ENCODE measurements around the gene ZNF521.

Gene ZNF521

DNA sequence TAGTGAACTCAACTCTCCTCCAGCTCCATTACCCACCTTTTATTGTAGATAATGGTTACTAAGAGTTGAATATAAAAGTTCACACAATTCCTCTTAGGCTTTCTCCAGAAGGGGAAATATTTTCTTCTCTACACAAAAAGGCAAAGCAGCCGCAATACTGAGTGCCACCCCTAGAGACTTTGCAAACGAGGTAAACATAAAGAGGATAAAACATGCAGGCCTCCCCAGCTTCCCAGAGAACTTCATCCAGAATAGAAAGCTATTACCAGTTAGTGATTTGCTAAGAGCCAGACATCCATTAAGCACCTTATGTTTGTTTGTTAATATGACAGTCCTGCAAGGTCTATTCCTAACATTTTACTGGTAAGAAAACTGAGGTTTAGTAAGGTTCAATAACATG, 17.4 kb downstream of the ZNF521 start:
- Histone ChIP-seq H3K9me3 (ENCODE audit: insufficient read depth, low read depth, low read length) (no peaks in the 10 kb centered on the region), H3K4me1 (ENCODE audit: insufficient read depth, low read length) (peaks cover 11% of the 10 kb centered on the region; the same call in 1 of the 2 replicates), H3K27me3 (ENCODE audit: insufficient read depth, low read length) (no peaks in the 10 kb centered on the region), H3K9ac (ENCODE audit: low read depth, low read length) (no peak overlapping the region), H3K36me3 (ENCODE audit: insufficient read depth, low read depth, low read length) (no peaks in the 10 kb centered on the region), H3K4me3 (ENCODE audit: low read length) (no peak overlapping the region), H3K27ac (ENCODE audit: low read length) (no peak overlapping the region)

DNA sequence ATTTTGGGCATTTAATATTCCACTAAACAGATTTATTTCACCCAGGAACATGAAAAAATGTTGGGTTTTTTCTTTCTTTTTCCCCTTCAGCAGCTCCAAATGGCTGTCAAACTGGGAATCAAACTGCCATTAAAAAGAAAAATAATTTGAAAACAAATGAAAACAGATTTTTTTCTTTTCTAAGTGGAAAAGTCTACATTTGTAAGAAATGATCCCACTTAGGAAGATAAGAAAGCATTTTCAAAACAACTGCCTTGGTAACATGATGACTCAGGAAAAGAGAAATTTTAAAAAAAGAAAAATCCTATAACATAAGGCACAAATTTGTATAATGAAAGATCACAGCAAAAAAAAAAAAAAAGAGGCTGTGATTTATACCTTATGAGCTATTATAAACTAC, 20.0 kb downstream of the ZNF521 start:
- Histone ChIP-seq H3K36me3 (ENCODE audit: insufficient read depth, low read depth, low read length) (no peaks in the 10 kb centered on the region), H3K9ac (ENCODE audit: low read depth, low read length) (no peak overlapping the region), H3K4me1 (ENCODE audit: insufficient read depth, low read length) (peaks cover 11% of the 10 kb centered on the region; the same call in 1 of the 2 replicates), H3K9me3 (ENCODE audit: insufficient read depth, low read depth, low read length) (no peaks in the 10 kb centered on the region), H3K4me3 (ENCODE audit: low read length) (no peak overlapping the region), H3K27ac (ENCODE audit: low read length) (no peak overlapping the region), H3K27me3 (ENCODE audit: insufficient read depth, low read length) (no peaks in the 10 kb centered on the region)

DNA sequence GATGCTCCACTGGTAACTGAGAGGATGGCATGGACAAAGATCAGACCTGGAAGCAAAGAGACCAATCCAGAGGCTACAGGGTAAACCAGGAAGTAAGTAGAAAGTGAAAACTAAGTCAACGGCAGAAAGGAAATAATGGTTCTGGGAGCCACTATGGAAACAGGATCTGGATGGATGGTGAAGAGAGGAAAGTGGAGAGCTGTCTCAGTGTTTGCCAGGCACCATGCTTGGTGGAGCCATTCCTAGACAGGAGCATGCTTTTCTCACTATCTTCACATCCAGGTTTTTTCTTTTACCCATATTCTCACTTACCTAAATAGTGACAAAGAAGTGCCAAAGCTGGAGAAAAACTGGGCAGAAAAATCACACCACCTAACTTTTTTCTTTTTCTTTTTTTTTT, 22.2 kb downstream of the ZNF521 start:
- no peaks in the 10 kb centered on the region for H3K36me3 ChIP-seq (ENCODE audit: insufficient read depth, low read depth, low read length)
- no peak overlapping the region for H3K27ac ChIP-seq (ENCODE audit: low read length)
- H3K9me3 ChIP-seq (ENCODE audit: insufficient read depth, low read depth, low read length), result no peaks in the 10 kb centered on the region
- H3K4me3 ChIP-seq (ENCODE audit: low read length), result no peak overlapping the region
- H3K27me3 ChIP-seq (ENCODE audit: insufficient read depth, low read length), result no peaks in the 10 kb centered on the region
- no peak overlapping the region for H3K9ac ChIP-seq (ENCODE audit: low read depth, low read length)
- peaks cover 11% of the 10 kb centered on the region; the same call in 1 of the 2 replicates for H3K4me1 ChIP-seq (ENCODE audit: insufficient read depth, low read length)

DNA sequence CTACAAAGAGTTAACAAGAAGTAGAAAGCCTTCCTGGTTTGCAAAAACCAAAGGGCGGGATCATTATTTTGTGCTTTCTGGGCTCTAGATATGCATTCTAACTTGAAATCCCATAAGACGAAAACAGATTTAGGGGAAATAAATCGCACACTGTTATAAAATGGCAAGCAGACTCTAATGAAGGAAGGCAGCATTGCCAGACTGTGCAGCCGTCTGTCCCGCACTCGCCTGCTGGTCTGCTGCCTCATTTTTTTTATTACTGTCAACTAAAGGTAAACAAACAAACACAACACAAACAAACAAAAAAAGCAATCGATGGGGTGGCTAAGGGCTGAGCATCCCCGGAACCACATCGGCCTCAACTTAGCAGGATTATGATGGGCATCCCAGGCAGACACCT, 24.4 kb downstream of the ZNF521 start:
- peaks cover 14% of the 10 kb centered on the region; the same call in 1 of the 2 replicates for H3K4me1 ChIP-seq (ENCODE audit: insufficient read depth, low read length)
- H3K36me3 ChIP-seq (ENCODE audit: insufficient read depth, low read depth, low read length), result no peaks in the 10 kb centered on the region
- no peak overlapping the region for H3K27ac ChIP-seq (ENCODE audit: low read length)
- H3K9me3 ChIP-seq (ENCODE audit: insufficient read depth, low read depth, low read length), result no peaks in the 10 kb centered on the region
- no peak overlapping the region for H3K9ac ChIP-seq (ENCODE audit: low read depth, low read length)
- no peak overlapping the region for H3K4me3 ChIP-seq (ENCODE audit: low read length)
- H3K27me3 ChIP-seq (ENCODE audit: insufficient read depth, low read length), result no peaks in the 10 kb centered on the region

DNA sequence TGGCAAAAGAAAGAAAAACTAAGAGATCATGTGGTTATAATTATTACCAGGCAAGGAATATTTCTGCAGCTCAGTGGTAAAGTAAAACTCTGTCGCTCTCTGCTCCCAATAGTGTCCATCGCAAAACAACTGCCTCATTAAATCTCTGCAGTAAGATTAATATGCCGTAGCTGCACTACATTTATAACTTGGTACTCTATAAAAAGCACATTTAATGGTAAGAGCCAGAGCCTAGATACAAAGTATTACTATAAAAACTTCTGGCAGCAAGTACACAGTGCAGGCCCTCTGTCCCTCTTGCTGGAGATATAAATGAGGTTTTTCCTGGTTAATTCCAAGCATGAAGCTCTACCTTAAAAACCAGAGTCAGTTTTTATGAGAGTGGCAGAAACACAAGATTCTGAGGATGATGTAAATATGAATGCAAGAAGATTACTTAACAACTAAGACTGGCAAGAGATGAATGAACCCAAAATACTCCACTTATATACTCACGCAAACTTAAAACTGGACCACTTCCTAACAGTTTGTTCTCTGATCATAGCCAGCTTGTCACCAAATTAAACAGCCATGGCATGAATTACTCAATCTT, 25.5 kb downstream of the ZNF521 start:
- Histone ChIP-seq H3K4me1 (ENCODE audit: insufficient read depth, low read length) (peaks cover 13% of the 10 kb centered on the region; the same call in 1 of the 2 replicates), H3K9ac (ENCODE audit: low read depth, low read length) (no peak overlapping the region), H3K4me3 (ENCODE audit: low read length) (no peak overlapping the region), H3K27ac (ENCODE audit: low read length) (no peak overlapping the region), H3K27me3 (ENCODE audit: insufficient read depth, low read length) (no peaks in the 10 kb centered on the region), H3K36me3 (ENCODE audit: insufficient read depth, low read depth, low read length) (peaks cover 5% of the 10 kb centered on the region; the same call in 1 of the 2 replicates), H3K9me3 (ENCODE audit: insufficient read depth, low read depth, low read length) (no peaks in the 10 kb centered on the region)

DNA sequence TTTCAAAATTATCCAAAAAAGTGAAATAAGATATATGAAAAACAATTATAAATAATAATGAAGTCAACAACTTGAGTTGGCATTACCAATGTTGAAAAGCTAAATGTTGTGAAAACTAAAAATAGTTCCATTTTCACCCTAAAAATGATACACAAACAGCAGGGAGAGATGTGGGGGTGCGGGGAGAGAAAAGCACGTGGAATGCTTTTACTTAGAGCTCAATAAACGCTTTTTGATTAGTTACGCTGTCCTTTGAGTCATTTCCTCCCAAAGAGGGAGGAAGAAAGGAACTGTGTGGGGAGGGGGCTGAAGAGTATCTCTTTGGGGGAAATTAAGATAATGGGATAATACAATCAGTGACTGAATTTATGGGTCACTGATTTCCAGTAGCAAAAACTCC, 29.2 kb downstream of the ZNF521 start:
- no peaks in the 10 kb centered on the region for H3K9me3 ChIP-seq (ENCODE audit: insufficient read depth, low read depth, low read length)
- H3K27me3 ChIP-seq (ENCODE audit: insufficient read depth, low read length), result no peaks in the 10 kb centered on the region
- peaks cover 5% of the 10 kb centered on the region; the same call in 1 of the 2 replicates for H3K4me1 ChIP-seq (ENCODE audit: insufficient read depth, low read length)
- H3K9ac ChIP-seq (ENCODE audit: low read depth, low read length), result no peak overlapping the region
- no peak overlapping the region for H3K4me3 ChIP-seq (ENCODE audit: low read length)
- no peak overlapping the region for H3K27ac ChIP-seq (ENCODE audit: low read length)
- H3K36me3 ChIP-seq (ENCODE audit: insufficient read depth, low read depth, low read length), result peaks cover 18% of the 10 kb centered on the region; the same call in 1 of the 2 replicates

DNA sequence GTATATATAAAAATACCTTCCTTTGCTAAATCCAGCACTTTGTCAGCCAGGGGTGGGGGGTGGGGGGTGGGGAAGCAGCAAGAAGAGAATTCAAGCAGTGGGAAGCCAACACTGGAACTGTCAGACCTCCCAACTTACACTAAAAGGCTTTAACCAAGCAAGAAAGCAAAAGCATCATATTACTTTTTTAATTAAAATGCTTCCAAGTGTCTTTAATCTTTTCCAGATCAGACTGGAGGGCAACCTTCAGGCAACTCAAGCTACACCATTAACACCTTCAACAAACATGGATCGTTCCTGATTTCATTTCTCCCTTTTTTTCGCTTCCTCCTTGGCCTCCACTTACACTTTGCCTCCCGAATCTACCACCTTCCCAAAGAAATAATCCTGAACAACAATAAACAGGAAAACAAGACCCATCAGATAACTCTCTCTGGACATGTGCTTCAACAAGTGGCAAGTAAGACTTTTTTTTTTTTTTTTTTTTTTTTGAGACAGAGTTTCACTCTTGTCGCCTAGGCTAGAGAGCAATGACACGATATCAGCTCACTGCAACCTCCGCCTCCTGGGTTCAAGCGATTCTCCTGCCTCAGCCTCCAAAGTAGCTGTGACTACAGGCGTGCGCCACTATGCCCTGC, 35.5 kb downstream of the ZNF521 start:
- Histone ChIP-seq H3K27ac (ENCODE audit: low read length) (no peak overlapping the region), H3K27me3 (ENCODE audit: insufficient read depth, low read length) (no peaks in the 10 kb centered on the region), H3K9me3 (ENCODE audit: insufficient read depth, low read depth, low read length) (no peaks in the 10 kb centered on the region), H3K9ac (ENCODE audit: low read depth, low read length) (no peak overlapping the region), H3K36me3 (ENCODE audit: insufficient read depth, low read depth, low read length) (peaks cover 13% of the 10 kb centered on the region; the same call in 1 of the 2 replicates), H3K4me1 (ENCODE audit: insufficient read depth, low read length) (peaks cover 12% of the 10 kb centered on the region; the same call in 1 of the 2 replicates), H3K4me3 (ENCODE audit: low read length) (no peak overlapping the region)

DNA sequence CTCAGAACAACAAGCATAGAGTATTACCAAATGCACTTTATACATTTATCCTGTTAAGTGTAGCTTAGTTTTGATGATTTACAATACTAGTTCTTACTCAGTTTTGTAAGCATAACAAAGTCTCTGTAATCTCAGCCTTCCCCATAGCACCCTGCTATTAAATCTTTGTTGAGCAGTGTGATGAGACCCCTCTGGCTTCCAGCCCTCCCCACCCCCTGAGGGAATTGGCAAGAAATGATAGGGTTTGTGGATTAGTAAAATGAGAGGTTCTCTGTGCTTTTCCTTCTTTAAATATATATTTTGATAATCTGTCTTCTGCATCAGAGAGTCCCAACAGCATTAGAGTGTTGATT, 37.2 kb downstream of the ZNF521 start:
- H3K9me3 ChIP-seq (ENCODE audit: insufficient read depth, low read depth, low read length), result no peaks in the 10 kb centered on the region
- peaks cover 3% of the 10 kb centered on the region; the same call in 1 of the 2 replicates for H3K36me3 ChIP-seq (ENCODE audit: insufficient read depth, low read depth, low read length)
- H3K27ac ChIP-seq (ENCODE audit: low read length), result no peak overlapping the region
- H3K27me3 ChIP-seq (ENCODE audit: insufficient read depth, low read length), result no peaks in the 10 kb centered on the region
- H3K4me1 ChIP-seq (ENCODE audit: insufficient read depth, low read length), result peaks cover 12% of the 10 kb centered on the region; the same call in 1 of the 2 replicates
- H3K9ac ChIP-seq (ENCODE audit: low read depth, low read length), result no peak overlapping the region
- H3K4me3 ChIP-seq (ENCODE audit: low read length), result no peak overlapping the region

DNA sequence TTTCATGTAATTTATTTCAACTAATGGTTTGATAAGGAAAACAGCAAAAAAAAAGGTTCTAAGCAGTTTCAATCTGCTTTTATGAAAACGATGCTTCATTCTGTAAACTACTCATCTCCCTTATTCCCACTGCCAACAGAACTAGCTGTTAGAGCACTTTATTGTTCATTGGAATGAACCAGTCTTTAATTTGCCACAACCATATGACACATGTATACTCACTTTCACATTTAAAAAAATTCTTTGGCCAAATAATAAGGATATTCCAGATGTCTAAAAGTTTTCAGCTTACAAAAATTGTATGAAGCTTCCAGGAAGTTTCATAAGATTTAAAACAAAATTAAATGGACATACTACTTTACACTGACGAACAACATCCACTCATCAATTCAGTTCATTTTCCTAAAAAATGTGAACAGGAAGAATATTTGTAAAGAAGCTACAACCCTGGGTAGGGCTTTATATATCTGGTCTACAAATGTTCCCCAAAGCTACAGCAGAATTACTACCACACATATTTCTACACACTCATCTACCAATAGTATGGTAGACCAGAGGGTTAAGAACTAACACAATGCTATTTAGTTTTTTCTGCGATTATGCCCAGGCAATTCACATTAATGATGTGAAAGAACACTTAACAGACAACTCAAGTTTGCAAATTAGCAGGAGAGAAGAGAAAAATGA, 37.7 kb downstream of the ZNF521 start:
- H3K27ac ChIP-seq (ENCODE audit: low read length), result no peak overlapping the region

DNA sequence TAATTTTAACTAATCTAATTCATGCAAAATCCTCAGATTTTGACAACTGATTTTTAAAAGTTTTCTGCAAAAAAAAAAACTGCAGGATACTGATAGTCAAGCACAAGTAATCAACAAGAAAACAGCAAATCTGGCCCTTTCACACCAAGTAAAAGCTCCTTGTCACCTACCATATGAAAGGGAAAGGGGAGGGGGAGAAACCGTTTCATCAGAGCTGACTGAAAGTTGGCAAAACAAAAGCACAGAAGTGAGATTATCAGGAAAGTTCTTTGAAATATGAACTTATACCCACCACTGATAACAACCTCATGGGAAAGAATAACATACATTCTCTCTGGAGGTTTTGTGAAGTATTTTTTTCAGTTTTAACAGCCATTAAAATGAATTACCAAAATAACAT, 38.7 kb downstream of the ZNF521 start:
- Histone ChIP-seq H3K9ac (ENCODE audit: low read depth, low read length) (no peak overlapping the region), H3K27me3 (ENCODE audit: insufficient read depth, low read length) (no peaks in the 10 kb centered on the region), H3K4me1 (ENCODE audit: insufficient read depth, low read length) (peaks cover 12% of the 10 kb centered on the region; the same call in 1 of the 2 replicates), H3K36me3 (ENCODE audit: insufficient read depth, low read depth, low read length) (no peaks in the 10 kb centered on the region; the same call in 1 of the 2 replicates), H3K9me3 (ENCODE audit: insufficient read depth, low read depth, low read length) (no peaks in the 10 kb centered on the region), H3K27ac (ENCODE audit: low read length) (no peak overlapping the region), H3K4me3 (ENCODE audit: low read length) (no peak overlapping the region)

More for the DNA sequence above, 37.7 kb downstream of the ZNF521 start:
- Histone ChIP-seq H3K4me3 (ENCODE audit: low read length) (no peak overlapping the region), H3K36me3 (ENCODE audit: insufficient read depth, low read depth, low read length) (no peaks in the 10 kb centered on the region; the same call in 1 of the 2 replicates), H3K4me1 (ENCODE audit: insufficient read depth, low read length) (peaks cover 12% of the 10 kb centered on the region; the same call in 1 of the 2 replicates), H3K9ac (ENCODE audit: low read depth, low read length) (no peak overlapping the region), H3K9me3 (ENCODE audit: insufficient read depth, low read depth, low read length) (no peaks in the 10 kb centered on the region), H3K27me3 (ENCODE audit: insufficient read depth, low read length) (no peaks in the 10 kb centered on the region)

DNA sequence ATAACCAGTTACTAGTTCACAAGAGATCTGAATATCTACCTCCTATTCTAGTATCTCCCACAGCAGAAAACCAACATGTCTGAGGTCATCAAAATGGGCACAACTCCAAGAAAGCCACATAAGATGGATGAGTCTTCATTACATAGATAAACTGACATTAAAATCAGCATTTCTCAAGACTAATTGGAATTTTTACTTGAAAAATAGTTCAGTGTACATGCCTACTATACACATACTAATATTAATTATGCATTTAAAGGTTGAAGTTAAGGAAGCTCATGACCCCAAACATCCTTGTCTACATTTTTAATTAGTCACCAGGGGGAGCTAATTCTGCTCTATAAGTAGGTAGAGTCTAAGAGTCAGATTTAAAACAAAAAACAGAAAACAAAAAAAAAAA, 41.9 kb downstream of the ZNF521 start:
- Histone ChIP-seq H3K27me3 (ENCODE audit: insufficient read depth, low read length) (no peaks in the 10 kb centered on the region), H3K9me3 (ENCODE audit: insufficient read depth, low read depth, low read length) (no peaks in the 10 kb centered on the region), H3K4me3 (ENCODE audit: low read length) (no peak overlapping the region), H3K27ac (ENCODE audit: low read length) (no peak overlapping the region), H3K4me1 (ENCODE audit: insufficient read depth, low read length) (peaks cover 5% of the 10 kb centered on the region; the same call in 1 of the 2 replicates), H3K9ac (ENCODE audit: low read depth, low read length) (no peak overlapping the region), H3K36me3 (ENCODE audit: insufficient read depth, low read depth, low read length) (no peaks in the 10 kb centered on the region)
